HG02642 (cell line): ENCODE data around the gene OR3A2.
"Not testable (repeated sequence)": the region's sequence is repeated elsewhere in the genome, so short reads cannot be mapped to it uniquely, and the experiment has no call there.

Experiments used
- ATAC-seq: cut with Tn5 transposase; IDR thresholded peaks from one replicate; pipeline ENCODE4 v1.9.1; 2021; ENCODE audit warnings: mild to moderate bottlenecking; ENCODE audit not compliant: unreplicated experiment, poor library complexity

The OR3A2 gene

GRCh38 chr17:3385869-3386816 lies at the start of gene OR3A2:
Gene OR3A2, minus strand, starts transcription at chr17:3386308.
- ATAC-seq: no peak

GRCh38 chr17:3433741-3434140 lies 47.6 kb upstream of the OR3A2 start, which contains the start of gene OR1E2:
Gene OR1E2, minus strand, starts transcription at chr17:3433841. Its CDS starts 0 bp downstream, at chr17:3433841.
- ATAC-seq: no peak

- ATAC-seq: not testable (repeated sequence)
Measured at GRCh38 chr17:3433215-3433614, 47.1 kb upstream of the OR3A2 start.

GRCh38 chr17:3418222-3418621 lies 32.1 kb upstream of the OR3A2 start:
- no peak for ATAC-seq

- ATAC-seq: no peak
Measured at GRCh38 chr17:3415610-3416009, 29.5 kb upstream of the OR3A2 start.

GRCh38 chr17:3412216-3412615 lies 26.1 kb upstream of the OR3A2 start:
- not testable (repeated sequence) for ATAC-seq

- no peak for ATAC-seq
Measured at GRCh38 chr17:3411070-3411469, 25.0 kb upstream of the OR3A2 start, which contains the start of gene OR3A3. Gene OR3A3, plus strand, starts transcription at chr17:3411370.

- ATAC-seq: not testable (repeated sequence)
Measured at GRCh38 chr17:3403856-3404255, 17.7 kb upstream of the OR3A2 start.

GRCh38 chr17:3401786-3402185 lies 15.7 kb upstream of the OR3A2 start:
- ATAC-seq: no peak

- ATAC-seq: no peak
Measured at GRCh38 chr17:3400055-3400454, 13.9 kb upstream of the OR3A2 start.

GRCh38 chr17:3398310-3398709 lies 12.2 kb upstream of the OR3A2 start, which contains the start of gene OR1E1:
Gene OR1E1, minus strand, starts transcription at chr17:3398410. Its CDS starts 0 bp downstream, at chr17:3398410.
- no peak for ATAC-seq

- ATAC-seq: not testable (repeated sequence)
Measured at GRCh38 chr17:3397801-3398200, 11.7 kb upstream of the OR3A2 start.

- ATAC-seq: no peak
Measured at GRCh38 chr17:3389791-3390190, 3.7 kb upstream of the OR3A2 start.

- no peak for ATAC-seq
Measured at GRCh38 chr17:3381957-3382356, 4.2 kb downstream of the OR3A2 start.

GRCh38 chr17:3378321-3378720 lies 7.8 kb downstream of the OR3A2 start:
- ATAC-seq: no peak

- ATAC-seq: not testable (repeated sequence)
Measured at GRCh38 chr17:3371167-3371566, 14.9 kb downstream of the OR3A2 start.

- not testable (repeated sequence) for ATAC-seq
Measured at GRCh38 chr17:3342782-3343181, 43.3 kb downstream of the OR3A2 start.

GRCh38 chr17:3335876-3336275 lies 50.2 kb downstream of the OR3A2 start:
- no peak for ATAC-seq

GRCh38 chr17:3318336-3318735 lies 67.8 kb downstream of the OR3A2 start:
- no peak for ATAC-seq

GRCh38 chr17:3316836-3317235 lies 69.3 kb downstream of the OR3A2 start:
- no peak for ATAC-seq

GRCh38 chr17:3308603-3309002 lies 77.5 kb downstream of the OR3A2 start:
- ATAC-seq: no peak

- ATAC-seq: no peak
Measured at GRCh38 chr17:3298260-3298659, 87.8 kb downstream of the OR3A2 start, which contains the start of gene OR3A1. Gene OR3A1, minus strand, starts transcription at chr17:3298360. Its CDS starts 5,778 bp downstream, at chr17:3292582.
